NK-92 treated with Interleukin-12 subunit alpha and Interleukin-12 subunit beta, amount 100 ng/mL, for 24 hours (cell line): Measurements from ENCODE around the gene ADCY4.
A peak's percentile ranks its signal among the peaks of the same experiment; 100 is the strongest.

Experiments used
- DNase-seq: peaks from one replicate; lab custom pipeline; 2025; lab: John Stamatoyannopoulos, UW

Gene ADCY4

GRCh38 chr14:24315807-24316596 is 18.9 kb downstream of the ADCY4 start:
- no peak for DNase-seq

- DNase-seq, result no peak
Measured at GRCh38 chr14:24315243-24315806, 19.5 kb downstream of the ADCY4 start.

- no peak for DNase-seq
Measured at GRCh38 chr14:24314377-24315193, 20.3 kb downstream of the ADCY4 start.

DNA sequence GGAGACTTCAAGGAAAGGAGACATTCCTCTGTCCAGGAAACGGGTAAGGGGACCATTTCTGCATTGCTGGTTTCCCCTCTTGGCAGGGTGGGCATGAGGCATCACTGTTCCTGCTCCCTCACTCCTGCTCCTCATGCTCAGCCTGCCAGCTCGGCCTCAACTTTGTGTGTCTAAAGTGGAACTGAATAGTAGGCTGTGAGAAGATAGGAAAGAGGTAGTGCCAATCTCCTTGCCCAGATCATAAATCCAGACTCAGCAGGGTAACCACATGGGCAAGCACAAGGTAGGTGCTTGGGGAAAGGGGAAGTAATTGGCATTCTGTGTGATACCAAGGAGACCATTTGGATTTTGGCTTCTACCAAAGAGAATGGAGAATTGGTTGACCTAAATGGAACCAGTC is 21.0 kb downstream of the ADCY4 start:
- no peak for DNase-seq

GRCh38 chr14:24312736-24313507 is 21.9 kb downstream of the ADCY4 start:
- no peak for DNase-seq

- DNase-seq, result no peak
Measured at GRCh38 chr14:24311837-24312615, 22.8 kb downstream of the ADCY4 start.

DNA sequence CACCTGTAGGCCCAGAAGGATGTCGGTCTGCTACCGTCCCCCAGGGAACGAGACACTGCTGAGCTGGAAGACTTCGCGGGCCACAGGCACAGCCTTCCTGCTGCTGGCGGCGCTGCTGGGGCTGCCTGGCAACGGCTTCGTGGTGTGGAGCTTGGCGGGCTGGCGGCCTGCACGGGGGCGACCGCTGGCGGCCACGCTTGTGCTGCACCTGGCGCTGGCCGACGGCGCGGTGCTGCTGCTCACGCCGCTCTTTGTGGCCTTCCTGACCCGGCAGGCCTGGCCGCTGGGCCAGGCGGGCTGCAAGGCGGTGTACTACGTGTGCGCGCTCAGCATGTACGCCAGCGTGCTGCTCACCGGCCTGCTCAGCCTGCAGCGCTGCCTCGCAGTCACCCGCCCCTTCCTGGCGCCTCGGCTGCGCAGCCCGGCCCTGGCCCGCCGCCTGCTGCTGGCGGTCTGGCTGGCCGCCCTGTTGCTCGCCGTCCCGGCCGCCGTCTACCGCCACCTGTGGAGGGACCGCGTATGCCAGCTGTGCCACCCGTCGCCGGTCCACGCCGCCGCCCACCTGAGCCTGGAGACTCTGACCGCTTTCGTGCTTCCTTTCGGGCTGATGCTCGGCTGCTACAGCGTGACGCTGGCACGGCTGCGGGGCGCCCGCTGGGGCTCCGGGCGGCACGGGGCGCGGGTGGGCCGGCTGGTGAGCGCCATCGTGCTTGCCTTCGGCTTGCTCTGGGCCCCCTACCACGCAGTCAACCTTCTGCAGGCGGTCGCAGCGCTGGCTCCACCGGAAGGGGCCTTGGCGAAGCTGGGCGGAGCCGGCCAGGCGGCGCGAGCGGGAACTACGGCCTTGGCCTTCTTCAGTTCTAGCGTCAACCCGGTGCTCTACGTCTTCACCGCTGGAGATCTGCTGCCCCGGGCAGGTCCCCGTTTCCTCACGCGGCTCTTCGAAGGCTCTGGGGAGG is 23.9 kb downstream of the ADCY4 start, which contains the start of gene LTB4R:
Gene LTB4R, plus strand, starts transcription at position 857 of the 959 bp plus-strand sequence. CDS start 4,150 bp downstream, outside the sequence.
- no peak for DNase-seq

DNA sequence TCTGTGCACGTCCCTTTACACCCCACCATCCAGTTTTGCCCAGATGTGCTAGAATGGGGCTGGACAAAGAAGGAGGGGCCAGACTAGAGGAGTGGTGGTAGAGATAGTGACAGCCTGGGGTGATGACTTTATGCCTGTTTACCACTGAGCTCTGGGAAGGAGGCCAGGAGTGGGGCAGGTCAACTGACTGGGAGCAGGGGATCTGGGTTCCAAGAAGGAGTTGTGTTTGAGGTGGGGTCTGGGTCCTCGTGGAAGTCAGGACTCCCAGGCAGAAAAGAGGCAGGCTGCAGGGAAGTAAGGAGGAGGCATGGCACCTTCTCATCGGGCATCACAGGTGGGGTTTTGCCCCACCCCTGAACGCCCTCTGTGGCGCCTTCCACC is 24.6 kb downstream of the ADCY4 start:
- DNase-seq, result no peak

- DNase-seq, result no peak
Measured at GRCh38 chr14:24309538-24310264, 25.2 kb downstream of the ADCY4 start, which contains the start of gene LTB4R2. Gene LTB4R2, plus strand, starts transcription at chr14:24310140. Its CDS starts 525 bp downstream, at chr14:24310665.

DNA sequence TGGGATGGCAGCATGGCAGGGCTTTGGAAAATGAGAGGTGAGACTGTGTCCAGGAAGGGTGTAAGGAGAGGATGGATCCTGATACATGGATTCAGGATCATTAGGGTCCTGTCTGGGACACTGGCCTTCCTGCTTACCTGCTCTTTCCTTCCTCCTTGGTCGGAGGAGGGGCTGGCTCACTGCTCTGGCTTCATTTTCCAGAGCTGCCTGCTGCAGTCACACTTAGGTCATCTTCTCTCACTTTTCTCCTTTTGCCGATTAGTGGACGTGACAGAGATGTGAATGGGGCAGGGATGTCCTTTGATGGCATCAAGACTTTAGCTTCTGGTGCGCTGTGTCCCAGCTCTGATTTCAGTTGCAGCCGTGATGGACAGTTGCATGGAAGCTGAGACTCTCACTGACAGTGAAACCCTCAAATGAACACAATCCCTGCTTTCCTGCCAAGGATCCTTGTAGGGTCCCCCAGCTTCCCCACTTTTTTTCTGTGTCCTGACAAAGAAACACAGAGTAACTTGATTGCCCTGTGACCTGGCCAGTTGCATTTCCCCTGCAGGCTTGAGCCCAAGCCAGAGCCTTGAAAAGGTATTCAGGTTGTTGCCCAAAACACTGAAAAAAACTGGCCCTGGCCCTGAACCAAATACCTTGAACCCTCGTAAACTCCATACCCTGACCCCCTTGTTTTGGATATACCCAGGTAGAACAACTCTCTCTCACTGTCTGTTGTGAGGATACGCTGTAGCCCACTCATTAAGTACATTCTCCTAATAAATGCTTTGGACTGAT is 26.3 kb downstream of the ADCY4 start:
- DNase-seq, result no peak

DNA sequence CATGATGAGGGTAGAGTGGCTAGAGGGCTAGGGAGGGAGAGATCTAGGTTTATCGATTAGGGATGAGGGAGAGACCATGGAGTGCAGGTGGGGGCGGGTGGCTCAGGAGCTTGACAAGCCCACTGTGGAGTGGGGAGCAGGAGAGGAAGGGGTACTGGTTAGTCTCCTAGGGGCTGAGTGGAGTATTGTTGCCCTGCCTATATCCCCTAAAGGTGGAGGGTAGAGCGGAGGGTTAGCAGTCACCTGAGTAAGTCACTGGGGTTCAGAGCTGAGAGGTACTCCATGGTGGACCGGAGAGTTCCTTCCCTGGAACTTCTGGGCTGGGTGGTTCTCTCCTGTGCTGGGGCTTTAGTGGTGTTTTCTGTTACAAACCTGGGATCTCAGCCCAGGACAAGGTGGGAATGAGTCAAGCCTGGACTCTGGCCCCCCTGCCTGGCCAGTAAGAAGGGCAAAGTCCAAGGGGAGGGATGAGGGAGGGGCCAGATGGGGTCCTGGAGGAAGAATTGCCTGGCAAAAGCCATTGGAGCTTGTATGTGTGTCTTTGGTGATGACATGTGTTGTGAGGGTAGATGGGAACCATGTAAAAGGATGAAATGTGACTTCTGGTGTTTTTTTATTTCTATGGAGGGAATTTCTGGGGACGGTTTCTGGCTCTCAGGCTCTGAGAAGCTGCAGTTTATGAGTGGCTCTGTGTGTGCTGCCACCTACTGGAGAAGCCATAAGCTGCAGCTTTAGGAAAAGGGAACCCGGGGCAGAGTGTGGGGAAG is 27.1 kb downstream of the ADCY4 start, which contains the start of gene CIDEB:
Gene CIDEB, minus strand, starts transcription at position 403 of the 767 bp plus-strand sequence. Its CDS starts 119 bp downstream, at position 284.
- DNase-seq, result peak; percentile 19

GRCh38 chr14:24307156-24307574 is 27.7 kb downstream of the ADCY4 start:
- DNase-seq, result no peak

DNA sequence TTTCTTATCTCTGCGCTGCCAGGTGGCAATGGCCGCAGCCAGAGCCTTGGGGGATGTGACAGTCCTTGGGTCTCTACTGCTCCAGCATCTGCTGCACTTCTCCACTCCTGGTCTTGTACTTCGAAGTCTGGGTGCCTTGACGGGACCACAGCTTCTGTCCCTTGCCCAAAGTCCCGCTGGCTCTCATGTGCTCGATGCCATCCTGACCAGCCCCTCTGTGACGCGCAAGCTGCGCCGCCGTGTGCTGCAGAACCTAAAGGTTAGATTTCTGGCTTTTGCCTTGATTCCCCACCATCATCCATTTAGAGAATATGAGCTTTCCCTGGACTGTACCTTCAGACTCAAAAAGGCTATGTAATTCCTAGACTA is 30.9 kb downstream of the ADCY4 start:
- no peak for DNase-seq

DNA sequence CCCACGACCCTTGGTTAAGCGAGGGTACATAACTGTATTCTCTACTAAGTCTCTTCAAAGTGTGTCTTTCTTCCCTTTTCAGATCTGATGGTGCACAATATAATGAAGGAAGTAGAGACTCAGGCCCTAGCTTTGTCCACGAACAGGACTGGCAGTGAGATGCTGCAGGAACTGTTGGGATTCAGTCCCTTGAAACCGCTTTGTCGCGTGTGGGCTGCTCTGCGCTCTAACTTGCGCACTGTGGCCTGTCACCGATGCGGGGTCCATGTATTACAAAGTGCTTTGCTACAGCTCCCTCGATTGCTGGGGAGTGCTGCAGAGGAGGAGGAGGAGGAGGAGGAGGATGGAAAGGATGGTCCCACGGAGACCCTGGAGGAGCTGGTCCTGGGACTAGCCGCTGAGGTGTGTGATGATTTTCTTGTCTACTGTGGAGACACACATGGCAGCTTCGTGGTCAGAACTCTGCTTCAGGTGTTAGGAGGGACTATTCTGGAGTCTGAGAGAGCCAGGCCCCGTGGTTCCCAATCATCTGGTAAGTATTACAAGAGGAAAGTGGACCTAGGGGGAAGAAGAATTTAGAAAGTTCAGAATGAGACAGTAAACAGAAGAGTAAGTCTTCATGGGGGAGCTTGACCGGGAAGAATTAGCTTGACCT is 34.4 kb downstream of the ADCY4 start:
- no peak for DNase-seq

DNA sequence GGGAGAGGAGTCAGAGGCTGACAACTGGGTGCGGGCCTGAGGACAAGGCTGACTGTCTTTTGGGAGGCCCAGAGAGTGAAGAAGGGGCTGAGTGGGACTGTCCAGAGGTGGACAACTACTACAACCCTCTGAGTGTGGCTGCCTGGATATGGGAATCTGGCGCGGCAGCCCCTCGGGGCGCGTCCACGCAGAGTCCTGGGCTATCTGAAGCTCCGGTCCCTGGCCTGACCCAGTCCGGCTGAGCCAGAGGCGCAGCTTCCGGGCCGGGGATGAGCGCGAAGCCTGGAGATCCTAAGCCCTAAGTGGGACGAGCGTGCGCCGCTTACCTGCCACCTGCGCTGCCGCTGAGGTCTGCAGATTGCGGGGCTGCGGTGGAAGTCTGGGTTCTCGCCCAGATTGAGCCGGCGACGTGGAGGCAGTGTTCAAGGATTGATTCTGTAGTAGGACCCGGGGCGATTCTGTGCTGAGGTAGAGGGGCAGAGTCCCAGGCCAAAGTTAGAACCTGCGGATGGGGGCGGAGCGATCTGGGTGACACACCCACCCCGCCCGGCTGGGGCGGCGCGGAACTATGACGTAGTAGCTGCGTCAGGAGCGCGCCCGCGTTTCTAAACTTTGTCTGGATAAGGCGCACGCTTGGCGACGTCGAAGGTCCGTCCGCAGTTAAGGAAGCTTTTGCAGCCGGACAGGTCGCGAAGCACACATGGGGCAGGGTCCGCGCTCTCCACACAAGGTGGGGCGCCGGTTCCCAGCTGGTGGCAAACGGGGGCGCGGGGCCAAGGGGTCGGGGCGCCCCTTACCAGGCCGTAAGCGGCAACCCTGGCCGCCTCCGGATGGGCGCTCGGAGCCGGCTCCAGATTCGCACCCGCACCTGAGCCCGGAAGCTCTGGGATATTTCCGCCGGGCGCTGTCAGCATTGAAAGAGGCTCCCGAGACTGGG is 35.3 kb downstream of the ADCY4 start, which contains the start of the genes DHRS1 and NOP9:
Gene DHRS1, minus strand, starts transcription at position 526 of the 937 bp plus-strand sequence. CDS start 674 bp downstream, outside the sequence.
Gene NOP9, plus strand, starts transcription at position 596 of the 937 bp plus-strand sequence. Its CDS starts 105 bp downstream, at position 701.
- DNase-seq, result peak; percentile 81

DNA sequence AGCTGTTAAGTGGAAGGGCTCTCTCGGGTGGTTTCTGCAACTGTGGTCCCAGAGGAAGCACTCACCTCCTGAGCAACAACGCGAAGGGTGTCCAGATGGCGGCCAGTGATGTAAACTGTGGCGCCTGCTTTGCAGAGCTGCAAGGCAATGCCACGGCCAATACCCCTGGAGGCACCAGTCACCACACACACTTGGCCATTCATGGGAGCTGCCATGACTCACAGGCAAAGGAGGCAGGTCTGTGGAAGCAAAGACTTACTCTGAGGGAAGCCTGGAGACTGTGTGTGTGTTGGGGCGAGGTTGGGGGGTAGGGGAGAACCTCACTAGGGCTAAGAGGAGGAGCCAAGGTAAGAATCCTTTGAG is 36.0 kb downstream of the ADCY4 start:
- DNase-seq, result no peak
